Stomach (tissue), 9 donors: ENCODE measurements around the gene ATXN1. TPM values are rescaled to one million over a fixed set of nuclear protein-coding genes. Genes with fewer than 3 reads are reported as not detected.

Experiments used
- DNase-seq, 2 donors: peaks; one replicate each; pipeline versions ENCODE4 v3.0.0 to v3.0.0-alpha.2; 2013 to 2019
- H3K27ac ChIP-seq, 5 donors: fragments of 200-600 bp in 4 of 5; sonication (generic) in 4 of 5; one replicate each; pipeline ENCODE4 v1.5.1; 2013 to 2019; ENCODE audit warnings: mild to moderate bottlenecking in 1 of 5, moderate library complexity in 1 of 5
- H3K27me3 ChIP-seq, 3 donors: fragments of 200-600 bp; sonication (generic); one replicate each; pipeline ENCODE4 v1.5.1; 2017 to 2019; ENCODE audit warnings: mixed run types in 1 of 3
- H3K36me3 ChIP-seq, 4 donors: fragments of 200-600 bp; sonication (generic); 1 replicate in 3 of 4; 2 replicates in 1 of 4; pipeline ENCODE4 v1.5.1; 2016 to 2019
- H3K4me1 ChIP-seq, 4 donors: fragments of 200-600 bp; sonication (generic); one replicate each; pipeline ENCODE4 v1.5.1; 2016 to 2019
- H3K4me3 ChIP-seq, 4 donors: fragments of 200-600 bp; sonication (generic) in 3 of 4; one replicate each; pipeline ENCODE4 v1.5.1; 2016 to 2019; ENCODE audit warnings: mild to moderate bottlenecking in 1 of 4
- H3K9me3 ChIP-seq, 4 donors: fragments of 200-600 bp; sonication (generic); one replicate each; pipeline ENCODE4 v1.5.1; 2016 to 2019
- CTCF ChIP-seq, 7 experiments: fragments of 450-650 bp in 4 of 7; fragments of 200-600 bp in 3 of 7; sonication (generic) in 3 of 7; IDR thresholded peaks; one replicate each; pipeline ENCODE4 v1.5.1; 2016 to 2019; ENCODE audit warnings: antibody characterized with exemption in 7 of 7, control low read depth in 2 of 7, mild to moderate bottlenecking in 1 of 7
- EP300 ChIP-seq: sonication (generic); formaldehyde crosslinking; IDR thresholded peaks from one replicate; pipeline ENCODE4 v1.6.1; 2017; ENCODE audit warnings: antibody characterized with exemption
- POLR2A ChIP-seq, 4 donors: fragments of 450-650 bp; IDR thresholded peaks; one replicate each; pipeline ENCODE4 v1.6.1; 2016; ENCODE audit warnings: antibody characterized with exemption in 4 of 4, control low read depth in 2 of 4, mild to moderate bottlenecking in 1 of 4, moderate library complexity in 1 of 4
- POLR2AphosphoS5 ChIP-seq, 3 donors: sonication (generic); formaldehyde crosslinking; IDR thresholded peaks; one replicate each; pipeline ENCODE4 v1.6.1; 2016; ENCODE audit warnings: antibody characterized with exemption in 3 of 3
- WGBS, 5 donors: extraction: QIAGEN DNeasy Blood & Tissue Kit in 3 of 5; methylation state at CpG; one replicate each; pipeline versions ENCODE4 v1.1.5 to v1.1.7; 2013 to 2018; 5-methylcytosine and 5-hydroxymethylcytosine counted together
- intact Hi-C: fragments of 100-400 bp; cut with DNase I; formaldehyde crosslinking; loops from one replicate; pipeline ENCODE4 v1.15.1; 2023; ENCODE audit warnings: low total_unique reads
- polyA plus RNA-seq, 3 donors: library from polyadenylated mRNA; stranded (reverse); fragments of 200-250 nt; gene quantifications; one replicate each; pipeline ENCODE4 v1.2.3, GENCODE V29; 2013
- total RNA-seq, 5 donors: library from RNA; depleted of rRNA; stranded (reverse); fragments of >200 nt; gene quantifications; one replicate each; pipeline versions ENCODE4 v1.1.0 to v1.2.3, GENCODE V29; 2014 to 2016
- donor health status: healthy with polysubstance abuse.
- donor health status: Bipolar disorder and iron deficiency.
- donor health status: healthy.

ATXN1 gene
- total and polyA plus RNA-seq, 8 donors = 5.2 to 106 (median 39.0) TPM

GRCh38 chr6:16741112-16742016 lies 19.9 kb downstream of the ATXN1 start:
- H3K36me3 ChIP-seq = no peaks in the 10 kb centered on the region
- intact Hi-C loops = no loop called here

GRCh38 chr6:16740097-16740496 lies 21.2 kb downstream of the ATXN1 start:
- no peak for DNase-seq
- no peaks in the 10 kb centered on the region for H3K36me3 ChIP-seq
- H3K27me3 ChIP-seq = no peaks in the 10 kb centered on the region
- intact Hi-C loops = no loop called here
- no peak for TF ChIP-seq EP300
- no peak for TF ChIP-seq POLR2A (IDR thresholded peaks at IDR 0.05)
- TF ChIP-seq CTCF (IDR thresholded peaks at IDR 0.05) = no peak
- no peak for TF ChIP-seq POLR2AphosphoS5 (IDR thresholded peaks at IDR 0.05)
- peaks cover 32 to 100% (median 76%) of the 10 kb centered on the region in 4 donors for H3K4me1 ChIP-seq
- no peaks in the 10 kb centered on the region for H3K9me3 ChIP-seq
- H3K4me3 ChIP-seq = no peak overlapping the region
- H3K27ac ChIP-seq = peak overlapping the region in 4 of 5 donors; percentile 1 to 59 (median 50)

More at GRCh38 chr6:16741112-16742016, 19.9 kb downstream of the ATXN1 start:
- 40 to 58% (median 49%) methylated on average over 8 of the region's 8 CpGs for WGBS, 5 donors
- Histone ChIP-seq H3K9me3 (no peaks in the 10 kb centered on the region), H3K27me3 (no peaks in the 10 kb centered on the region), H3K4me1 (peaks cover 39 to 100% (median 74%) of the 10 kb centered on the region in 4 donors), H3K27ac (peak overlapping the region in 4 of 5 donors; percentile 18 to 66 (median 53)), H3K4me3 (no peak overlapping the region)
- DNase-seq = no peak
- TF ChIP-seq CTCF (IDR thresholded peaks at IDR 0.05) (no peak), POLR2A (IDR thresholded peaks at IDR 0.05) (no peak), EP300 (no peak), POLR2AphosphoS5 (IDR thresholded peaks at IDR 0.05) (no peak)

- H3K27me3 ChIP-seq = no peaks in the 10 kb centered on the region
- peak in 1 of 2 donors; percentile 48 for DNase-seq
- no peak for TF ChIP-seq POLR2A (IDR thresholded peaks at IDR 0.05)
- peak in 1 of 3 donors; percentile 28 for TF ChIP-seq POLR2AphosphoS5 (IDR thresholded peaks at IDR 0.05)
- no peak for TF ChIP-seq CTCF (IDR thresholded peaks at IDR 0.05)
- H3K4me1 ChIP-seq = peaks cover 30 to 95% (median 70%) of the 10 kb centered on the region in 4 donors
- no peaks in the 10 kb centered on the region for H3K36me3 ChIP-seq
- intact Hi-C loops = no loop called here
- 62 to 78% (median 72%) methylated on average over 7 of the region's 7 CpGs for WGBS, 5 donors
- H3K27ac ChIP-seq = peak overlapping the region in 4 of 5 donors; percentile 1 to 59 (median 50)
- H3K4me3 ChIP-seq = no peak overlapping the region
- H3K9me3 ChIP-seq = no peaks in the 10 kb centered on the region
These were observed 21.9 kb downstream of the ATXN1 start for GRCh38 chr6:16739329-16739801.

GRCh38 chr6:16737925-16738324 lies 23.3 kb downstream of the ATXN1 start:
- intact Hi-C loops = no loop called here
- TF ChIP-seq EP300 (no peak), CTCF (IDR thresholded peaks at IDR 0.05) (no peak), POLR2A (IDR thresholded peaks at IDR 0.05) (no peak), POLR2AphosphoS5 (IDR thresholded peaks at IDR 0.05) (no peak)

More at GRCh38 chr6:16737925-16738324, 23.3 kb downstream of the ATXN1 start:
- Histone ChIP-seq H3K27me3 (no peaks in the 10 kb centered on the region), H3K4me1 (peaks cover 24 to 89% (median 63%) of the 10 kb centered on the region in 4 donors), H3K4me3 (no peak overlapping the region), H3K27ac (peak overlapping the region in 4 of 5 donors; percentile 9 to 76 (median 56)), H3K36me3 (no peaks in the 10 kb centered on the region), H3K9me3 (no peaks in the 10 kb centered on the region)
- DNase-seq = no peak
- WGBS, 5 donors = 67 to 84% (median 78%) methylated on average over 5 of the region's 5 CpGs
